ENCODE measurements around the gene MYCL. TPM values are rescaled to one million over a fixed set of nuclear protein-coding genes. Genes with fewer than 3 reads are reported as not detected.

MYCL gene
- polyA plus RNA-seq, 2 of the 4 experiments (the other 2 are of a cell fraction): 0.68 to 1.3 TPM

- WGBS (ENCODE audit: missing lambda C conversion rate): 72% methylated on average over 11 of the region's 11 CpGs
- DNase-seq (ENCODE audit: low read depth in 1 of 2, low spot score in 1 of 2) (no peak), ATAC-seq (no peak), FAIRE-seq (no peak)
- CTCF ChIA-PET: interaction anchor here (0.8 to 2.5 kb wide), 7 partner anchors 10 to 135 kb away, joined by 3 to 11 read pairs (median 4); no protein-coding TSS in a partner anchor
- no peak for TF ChIP-seq BHLHE40 (IDR thresholded peaks at IDR 0.05; ENCODE audit: low read depth, low read length)
- TF ChIP-seq NPAS2 (CRISPR knock-in tag; IDR thresholded peaks at IDR 0.05; ENCODE audit: borderline replicate concordance): no peak
- no peak for TF ChIP-seq NR3C1 (IDR thresholded peaks at IDR 0.05)
- no peak for TF ChIP-seq CHD4 (IDR thresholded peaks at IDR 0.05; ENCODE audit: borderline replicate concordance)
- no peak for TF ChIP-seq PBX3 (IDR thresholded peaks at IDR 0.05)
- TF ChIP-seq ZC3H11A (IDR thresholded peaks at IDR 0.05): no peak
- no peak for TF ChIP-seq FOXS1 (CRISPR knock-in tag; IDR thresholded peaks at IDR 0.05)
- no peak for TF ChIP-seq ZNF302 (CRISPR knock-in tag; IDR thresholded peaks at IDR 0.05)
- TF ChIP-seq CTCF (IDR thresholded peaks at IDR 0.05): no peak
- no peak for TF ChIP-seq PHF8 (IDR thresholded peaks at IDR 0.05; ENCODE audit: borderline replicate concordance, low read depth)
- no peak for TF ChIP-seq KDM5A (IDR thresholded peaks at IDR 0.05)
- TF ChIP-seq RNF2 (IDR thresholded peaks at IDR 0.05; ENCODE audit: borderline replicate concordance, low read depth): no peak
- no peak for TF ChIP-seq SREBF2 (IDR thresholded peaks at IDR 0.05)
- TF ChIP-seq HDAC2 (IDR thresholded peaks at IDR 0.05): no peak
- H3K9me3 ChIP-seq: no peaks in the 10 kb centered on the region
- H3K4me1 ChIP-seq: peaks cover 33% of the 10 kb centered on the region
- no peak overlapping the region for H3K4me3 ChIP-seq
- no peak overlapping the region for H3K27ac ChIP-seq
- POLR2A ChIA-PET: no interaction called here
- no peak overlapping the region for H3K4me2 ChIP-seq
Observed at GRCh38 chr1:39896909-39897685, 4.6 kb downstream of the MYCL start.

- POLR2A ChIA-PET: no interaction called here
- DNase-seq (ENCODE audit: low read depth in 1 of 2, low spot score in 1 of 2) (no peak), FAIRE-seq (no peak), ATAC-seq (no peak)
- H3K4me3 ChIP-seq: no peak overlapping the region
- TF ChIP-seq MAX (IDR thresholded peaks at IDR 0.05) (no peak), HOXB5 (CRISPR knock-in tag; IDR thresholded peaks at IDR 0.05) (no peak), PBX3 (IDR thresholded peaks at IDR 0.05) (no peak), ESRRA (IDR thresholded peaks at IDR 0.05; ENCODE audit: borderline replicate concordance, low read length) (no peak), TP53 (CRISPR knock-in tag; IDR thresholded peaks at IDR 0.05) (no peak), RARB (CRISPR knock-in tag; IDR thresholded peaks at IDR 0.05) (no peak), CHD2 (IDR thresholded peaks at IDR 0.05; ENCODE audit: low read length, partially characterized antibody) (no peak), ZC3H11A (IDR thresholded peaks at IDR 0.05) (no peak), RFX5 (IDR thresholded peaks at IDR 0.05) (no peak), PHF8 (IDR thresholded peaks at IDR 0.05; ENCODE audit: borderline replicate concordance, low read depth) (no peak), HOXB13 (CRISPR knock-in tag; IDR thresholded peaks at IDR 0.05; ENCODE audit: low read depth) (no peak), KDM1A (IDR thresholded peaks at IDR 0.05; ENCODE audit: low read depth) (no peak)
- H3K4me1 ChIP-seq: peaks cover 37% of the 10 kb centered on the region
- H3K27ac ChIP-seq: no peak overlapping the region
- H3K4me2 ChIP-seq: no peak overlapping the region
- no peaks in the 10 kb centered on the region for H3K9me3 ChIP-seq
- CTCF ChIA-PET: interaction anchor here (1.3 to 2.5 kb wide), 5 partner anchors 24 to 137 kb away, joined by 4 to 11 read pairs (median 8); no protein-coding TSS in a partner anchor
- 100% methylated on average over 1 of the region's 5 CpGs for WGBS (ENCODE audit: missing lambda C conversion rate)
Observed at GRCh38 chr1:39895731-39896480, 5.8 kb downstream of the MYCL start.

Data from A549 (cell line).